Measurements from ENCODE around the gene AXIN2.

DNA sequence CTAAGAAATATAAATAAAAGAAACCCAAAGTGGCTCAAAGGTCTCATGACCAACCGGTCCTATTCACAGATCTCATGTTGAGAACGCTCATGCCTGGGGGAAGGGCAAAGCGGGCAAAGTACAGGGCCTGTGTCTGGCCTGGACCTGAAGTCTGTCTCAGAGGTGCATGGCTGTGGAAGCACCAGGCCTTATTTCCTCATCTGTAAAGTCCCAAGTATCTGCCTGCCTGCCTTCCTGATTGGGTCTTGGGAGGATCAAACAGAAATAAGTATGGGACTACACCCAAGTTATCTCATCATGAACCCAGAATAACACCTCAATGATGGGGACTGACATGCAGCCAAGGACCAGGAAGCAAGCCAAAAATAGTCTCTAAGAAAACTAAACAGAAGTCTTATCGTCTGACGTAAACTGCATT lies 14.2 kb downstream of the AXIN2 start:
- TF ChIP-seq, protein P1, sequence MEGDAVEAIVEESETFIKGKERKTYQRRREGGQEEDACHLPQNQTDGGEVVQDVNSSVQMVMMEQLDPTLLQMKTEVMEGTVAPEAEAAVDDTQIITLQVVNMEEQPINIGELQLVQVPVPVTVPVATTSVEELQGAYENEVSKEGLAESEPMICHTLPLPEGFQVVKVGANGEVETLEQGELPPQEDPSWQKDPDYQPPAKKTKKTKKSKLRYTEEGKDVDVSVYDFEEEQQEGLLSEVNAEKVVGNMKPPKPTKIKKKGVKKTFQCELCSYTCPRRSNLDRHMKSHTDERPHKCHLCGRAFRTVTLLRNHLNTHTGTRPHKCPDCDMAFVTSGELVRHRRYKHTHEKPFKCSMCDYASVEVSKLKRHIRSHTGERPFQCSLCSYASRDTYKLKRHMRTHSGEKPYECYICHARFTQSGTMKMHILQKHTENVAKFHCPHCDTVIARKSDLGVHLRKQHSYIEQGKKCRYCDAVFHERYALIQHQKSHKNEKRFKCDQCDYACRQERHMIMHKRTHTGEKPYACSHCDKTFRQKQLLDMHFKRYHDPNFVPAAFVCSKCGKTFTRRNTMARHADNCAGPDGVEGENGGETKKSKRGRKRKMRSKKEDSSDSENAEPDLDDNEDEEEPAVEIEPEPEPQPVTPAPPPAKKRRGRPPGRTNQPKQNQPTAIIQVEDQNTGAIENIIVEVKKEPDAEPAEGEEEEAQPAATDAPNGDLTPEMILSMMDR (IDR thresholded peaks at IDR 0.05): no peak
- no peak for TF ChIP-seq POLR2A (IDR thresholded peaks at IDR 0.05)
